K562 (cell line): ENCODE measurements around the gene LCTL. TPM values are rescaled to one million over a fixed set of nuclear protein-coding genes. Genes with fewer than 3 reads are reported as not detected.

ENCODE experiments used
- CREM ChIP-seq: IDR thresholded peaks from 2 replicates; pipeline ENCODE4 v1.6.1; 2014; ENCODE audit warnings: antibody characterized with exemption, low read depth
- ELF2 ChIP-seq: fragments of 250-450 bp; sonication (Bioruptor Pico); IDR thresholded peaks from 2 replicates; pipeline ENCODE4 v1.5.0; 2021; ENCODE audit warnings: mild to moderate bottlenecking
- KAT2B ChIP-seq: IDR thresholded peaks from one replicate; pipeline ENCODE4 v1.6.1; 2012; ENCODE audit warnings: low read depth, mild to moderate bottlenecking, control low read depth, inconsistent platforms, low read length, moderate library complexity
- MCM5 ChIP-seq: fragments of 450-650 bp; IDR thresholded peaks from 2 replicates; pipeline ENCODE4 v1.6.1; 2016; ENCODE audit warnings: low read depth
- MXI1 ChIP-seq: IDR thresholded peaks from 2 replicates; pipeline ENCODE4 v1.6.1; 2011; ENCODE audit warnings: low read depth, mild to moderate bottlenecking, improper control_type of control experiment, low read length
- NFYB ChIP-seq: IDR thresholded peaks from 2 replicates; pipeline ENCODE4 v1.6.1; 2011; ENCODE audit warnings: mild to moderate bottlenecking, moderate library complexity; ENCODE audit not compliant: insufficient read length; ENCODE audit errors: extremely low read depth
- PPARD ChIP-seq: fragments of 250-450 bp; sonication (Bioruptor Pico); IDR thresholded peaks from 2 replicates; pipeline ENCODE4 v1.8.0; 2022; ENCODE audit warnings: inconsistent platforms, mild to moderate bottlenecking, moderate library complexity
- RBM22 ChIP-seq: fragments of 200-400 bp; formaldehyde crosslinking; IDR thresholded peaks from 2 replicates; pipeline ENCODE4 v1.6.1; 2018; ENCODE audit warnings: low read length, low read depth; ENCODE audit not compliant: poor library complexity, severe bottlenecking
- SLC30A9 ChIP-seq: fragments of 250-450 bp; sonication (Bioruptor Pico); IDR thresholded peaks from 2 replicates; pipeline ENCODE4 v1.8.0; 2022; ENCODE audit warnings: mild to moderate bottlenecking, moderate library complexity
- SMARCC2 ChIP-seq: fragments of 450-650 bp; IDR thresholded peaks from 2 replicates; pipeline ENCODE4 v1.6.1; 2017; ENCODE audit warnings: antibody characterized with exemption, moderate library complexity, mild to moderate bottlenecking, low read depth
- SNRNP70 ChIP-seq: fragments of 200-400 bp; formaldehyde crosslinking; optimal IDR thresholded peaks from 2 replicates; pipeline ENCODE3; 2017; ENCODE audit warnings: low read depth, low read length
- SRF ChIP-seq, 2 experiments: fragments of 250-450, 450-650 bp in 1 of 2; sonication (Bioruptor Pico) in 1 of 2; sonication (generic) in 1 of 2; formaldehyde crosslinking; IDR thresholded peaks; 2 replicates each; pipeline versions ENCODE4 v1.5.0 to v1.5.1; 2020 to 2022; ENCODE audit warnings: mild to moderate bottlenecking in 1 of 2, missing genetic modification reagents in 1 of 2
- THAP12 ChIP-seq: fragments of 250-450 bp; sonication (Bioruptor Pico); IDR thresholded peaks from 2 replicates; pipeline ENCODE4 v1.9.0; 2021; ENCODE audit warnings: mild to moderate bottlenecking, inconsistent platforms
- ZNF316 ChIP-seq: fragments of 450-650 bp; IDR thresholded peaks from 2 replicates; pipeline ENCODE4 v1.6.1; 2016
- polyA plus RNA-seq, 8 experiments: library from polyadenylated mRNA; depleted of rRNA in 4 of 8; stranded (reverse) in 5 of 8; unstranded in 3 of 8; fragments of >200 nt; fragmentation: Nextera tagmentation in 2 of 8; fragmentation: Illumina TruSeq in 1 of 8; extraction: Ambion mirVana in 2 of 8; extraction: Trizol in 1 of 8; gene quantifications; 2 replicates each; pipeline versions ENCODE4 v1.2.1 to v1.2.3, GENCODE V29; 2011 to 2014; ENCODE audit warnings: inconsistent platforms in 1 of 8, missing spikeins in 1 of 8
- total RNA-seq, 7 experiments: library from RNA; depleted of rRNA in 6 of 7; stranded (reverse); fragments of >200 nt in 6 of 7; fragmentation: Illumina TruSeq in 2 of 7; extraction: Trizol in 2 of 7; gene quantifications; 2 replicates each; pipeline versions ENCODE4 v1.2.1 to v1.2.3, GENCODE V29; 2011 to 2021; ENCODE audit warnings: low replicate concordance in 1 of 7
- TF ChIP-seq, protein P1 (sequence below): fragments of 450-650 bp; IDR thresholded peaks from 2 replicates; pipeline ENCODE4 v1.6.1; 2018; ENCODE audit warnings: mild to moderate bottlenecking, low read depth; ENCODE audit not compliant: partially characterized antibody
- TF ChIP-seq, protein P2 (sequence below): fragments of 250-450 bp; sonication (Bioruptor Pico); IDR thresholded peaks from 2 replicates; pipeline ENCODE4 v1.8.0; 2021; ENCODE audit warnings: borderline replicate concordance, mild to moderate bottlenecking, moderate library complexity; ENCODE audit not compliant: poor library complexity, severe bottlenecking
- TF ChIP-seq, protein P3 (sequence below): IDR thresholded peaks from 3 replicates; pipeline ENCODE4 v1.6.1; 2011; ENCODE audit warnings: borderline replicate concordance, mild to moderate bottlenecking; ENCODE audit not compliant: insufficient read length, insufficient read depth
- TF ChIP-seq, protein P4 (sequence below), 2 experiments: fragments of 450-650 bp; conservative IDR thresholded peaks; 2 replicates each; pipeline ENCODE4 v1.6.1; 2017; ENCODE audit warnings: mild to moderate bottlenecking in 2 of 2, moderate library complexity in 2 of 2

The LCTL gene
- total and polyA plus RNA-seq, 9 of the 15 experiments (the other 6 are each of a cell fraction or from before 2014, with no cell fraction given): 0.08 to 0.31 (median 0.17) TPM; not detected in 6

GRCh38 chr15:66504563-66505429, 61.0 kb downstream of the LCTL start, which contains the start of the genes RPL4 and ZWILCH (continued):
- TF ChIP-seq NFYB (no peak), RBM22 (no peak), SLC30A9 (CRISPR knock-in tag) (no peak), PPARD (CRISPR knock-in tag) (no peak), CREM (peak; percentile 74; the same call in 1 of the 2 replicates), KAT2B (no peak), SMARCC2 (no peak; the same call in 1 of the 2 replicates), ELF2 (CRISPR knock-in tag) (0 out of 2 replicates have a peak, but pooled peaks have one; percentile 4), SRF (CRISPR knock-in tag; IDR thresholded peaks at IDR 0.05) (no peak), ZNF316 (no peak; the same call in 1 of the 2 replicates), SNRNP70 (peak; percentile 47), MCM5 (no peak), MXI1 (no peak), THAP12 (CRISPR knock-in tag) (peak; percentile 93)
- TF ChIP-seq, protein P1, sequence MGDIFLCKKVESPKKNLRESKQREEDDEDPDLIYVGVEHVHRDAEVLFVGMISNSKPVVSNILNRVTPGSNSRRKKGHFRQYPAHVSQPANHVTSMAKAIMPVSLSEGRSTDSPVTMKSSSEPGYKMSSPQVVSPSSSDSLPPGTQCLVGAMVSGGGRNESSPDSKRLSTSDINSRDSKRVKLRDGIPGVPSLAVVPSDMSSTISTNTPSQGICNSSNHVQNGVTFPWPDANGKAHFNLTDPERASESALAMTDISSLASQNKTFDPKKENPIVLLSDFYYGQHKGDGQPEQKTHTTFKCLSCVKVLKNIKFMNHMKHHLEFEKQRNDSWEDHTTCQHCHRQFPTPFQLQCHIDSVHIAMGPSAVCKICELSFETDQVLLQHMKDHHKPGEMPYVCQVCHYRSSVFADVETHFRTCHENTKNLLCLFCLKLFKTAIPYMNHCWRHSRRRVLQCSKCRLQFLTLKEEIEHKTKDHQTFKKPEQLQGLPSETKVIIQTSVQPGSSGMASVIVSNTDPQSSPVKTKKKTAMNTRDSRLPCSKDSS: no peak
- TF ChIP-seq, protein P2, sequence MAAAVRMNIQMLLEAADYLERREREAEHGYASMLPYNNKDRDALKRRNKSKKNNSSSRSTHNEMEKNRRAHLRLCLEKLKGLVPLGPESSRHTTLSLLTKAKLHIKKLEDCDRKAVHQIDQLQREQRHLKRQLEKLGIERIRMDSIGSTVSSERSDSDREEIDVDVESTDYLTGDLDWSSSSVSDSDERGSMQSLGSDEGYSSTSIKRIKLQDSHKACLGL (CRISPR knock-in tag): peak; percentile 76
- TF ChIP-seq, protein P3, sequence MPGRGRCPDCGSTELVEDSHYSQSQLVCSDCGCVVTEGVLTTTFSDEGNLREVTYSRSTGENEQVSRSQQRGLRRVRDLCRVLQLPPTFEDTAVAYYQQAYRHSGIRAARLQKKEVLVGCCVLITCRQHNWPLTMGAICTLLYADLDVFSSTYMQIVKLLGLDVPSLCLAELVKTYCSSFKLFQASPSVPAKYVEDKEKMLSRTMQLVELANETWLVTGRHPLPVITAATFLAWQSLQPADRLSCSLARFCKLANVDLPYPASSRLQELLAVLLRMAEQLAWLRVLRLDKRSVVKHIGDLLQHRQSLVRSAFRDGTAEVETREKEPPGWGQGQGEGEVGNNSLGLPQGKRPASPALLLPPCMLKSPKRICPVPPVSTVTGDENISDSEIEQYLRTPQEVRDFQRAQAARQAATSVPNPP: no peak
- TF ChIP-seq, protein P4, sequence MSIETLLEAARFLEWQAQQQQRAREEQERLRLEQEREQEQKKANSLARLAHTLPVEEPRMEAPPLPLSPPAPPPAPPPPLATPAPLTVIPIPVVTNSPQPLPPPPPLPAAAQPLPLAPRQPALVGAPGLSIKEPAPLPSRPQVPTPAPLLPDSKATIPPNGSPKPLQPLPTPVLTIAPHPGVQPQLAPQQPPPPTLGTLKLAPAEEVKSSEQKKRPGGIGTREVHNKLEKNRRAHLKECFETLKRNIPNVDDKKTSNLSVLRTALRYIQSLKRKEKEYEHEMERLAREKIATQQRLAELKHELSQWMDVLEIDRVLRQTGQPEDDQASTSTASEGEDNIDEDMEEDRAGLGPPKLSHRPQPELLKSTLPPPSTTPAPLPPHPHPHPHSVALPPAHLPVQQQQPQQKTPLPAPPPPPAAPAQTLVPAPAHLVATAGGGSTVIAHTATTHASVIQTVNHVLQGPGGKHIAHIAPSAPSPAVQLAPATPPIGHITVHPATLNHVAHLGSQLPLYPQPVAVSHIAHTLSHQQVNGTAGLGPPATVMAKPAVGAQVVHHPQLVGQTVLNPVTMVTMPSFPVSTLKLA (conservative IDR thresholded peaks at IDR 0.05): peak; percentile 90 to 91
